Activated CD4-positive, alpha-beta T cell treated with anti-CD3 and anti-CD28 coated beads, Interleukin-2, amount 10 ng/mL, durations not matched to agents 7 days and 5 days (primary cell): Measurements from ENCODE around the gene CUX1. TPM values are rescaled to one million over a fixed set of nuclear protein-coding genes. Genes with fewer than 3 reads are reported as not detected.

ENCODE experiments used
- CTCF ChIA-PET: fragments of 350-600 bp; sonication (Branson Sonifier 250); formaldehyde crosslinking; loops from one replicate; lab custom pipeline; 2021; ENCODE audit warnings: antibody characterized with exemption; lab: Charles Lee
- POLR2A ChIA-PET: fragments of 350-600 bp; sonication (Branson Sonifier 250); formaldehyde crosslinking; loops from one replicate; lab custom pipeline; 2021; ENCODE audit warnings: antibody characterized with exemption; lab: Charles Lee
- DNase-seq: peaks from one replicate; pipeline ENCODE4 v3.0.0-alpha.2; 2020
- H3K27ac Mint-ChIP-seq: one replicate; pipeline ENCODE4 v1.8.0; 2021; ENCODE audit warnings: mild to moderate bottlenecking, moderate library complexity, mixed read lengths
- H3K27me3 Mint-ChIP-seq: one replicate; pipeline ENCODE4 v1.8.0; 2021; ENCODE audit warnings: mixed read lengths
- H3K36me3 Mint-ChIP-seq: one replicate; pipeline ENCODE4 v1.8.0; 2021; ENCODE audit warnings: low read depth, mixed read lengths
- H3K4me1 Mint-ChIP-seq: one replicate; pipeline ENCODE4 v1.8.0; 2021; ENCODE audit warnings: mixed read lengths
- H3K4me3 Mint-ChIP-seq: one replicate; pipeline ENCODE4 v1.8.0; 2021; ENCODE audit warnings: mild to moderate bottlenecking, moderate library complexity, mixed read lengths
- H3K9me3 Mint-ChIP-seq: one replicate; pipeline ENCODE4 v1.8.0; 2021; ENCODE audit warnings: mixed read lengths
- total RNA-seq, 2 experiments: library from RNA; stranded (reverse); gene quantifications; one replicate each; pipeline ENCODE4 v1.2.3, GENCODE V29; 2021

The CUX1 gene
- total RNA-seq, 2 experiments from 2014 or later, result 27.8 to 34.7 TPM

- Mint-ChIP-seq H3K27ac (no peak overlapping the region), H3K4me3 (no peak overlapping the region), H3K27me3 (no peaks in the 10 kb centered on the region), H3K9me3 (peaks cover 2% of the 10 kb centered on the region), H3K4me1 (no peaks in the 10 kb centered on the region), H3K36me3 (no peaks in the 10 kb centered on the region)
- DNase-seq, result no peak
- POLR2A ChIA-PET, result no interaction called here
- CTCF ChIA-PET, result no interaction called here
Observed at GRCh38 chr7:101969997-101970585, 152.7 kb downstream of the CUX1 start.

GRCh38 chr7:101970801-101971200, 153.4 kb downstream of the CUX1 start:
- H3K4me1 Mint-ChIP-seq, result no peaks in the 10 kb centered on the region
- POLR2A ChIA-PET, result no interaction called here
- no peaks in the 10 kb centered on the region for H3K27me3 Mint-ChIP-seq
- no peak overlapping the region for H3K27ac Mint-ChIP-seq
- H3K4me3 Mint-ChIP-seq, result no peak overlapping the region
- no peak for DNase-seq
- no peaks in the 10 kb centered on the region for H3K36me3 Mint-ChIP-seq
- peaks cover 2% of the 10 kb centered on the region for H3K9me3 Mint-ChIP-seq
- CTCF ChIA-PET, result no interaction called here

GRCh38 chr7:101971457-101971856, 154.0 kb downstream of the CUX1 start:
- no peak overlapping the region for H3K4me3 Mint-ChIP-seq
- H3K36me3 Mint-ChIP-seq, result no peaks in the 10 kb centered on the region
- DNase-seq, result no peak
- H3K27me3 Mint-ChIP-seq, result no peaks in the 10 kb centered on the region
- no peak overlapping the region for H3K27ac Mint-ChIP-seq
- H3K9me3 Mint-ChIP-seq, result peaks cover 2% of the 10 kb centered on the region
- H3K4me1 Mint-ChIP-seq, result no peaks in the 10 kb centered on the region
- ChIA-PET CTCF (no interaction called here), POLR2A (no interaction called here)

- Mint-ChIP-seq H3K27me3 (no peaks in the 10 kb centered on the region), H3K4me1 (no peaks in the 10 kb centered on the region), H3K4me3 (no peak overlapping the region), H3K27ac (no peak overlapping the region), H3K36me3 (no peaks in the 10 kb centered on the region), H3K9me3 (peaks cover 2% of the 10 kb centered on the region)
- POLR2A ChIA-PET, result no interaction called here
- CTCF ChIA-PET, result no interaction called here
- DNase-seq, result no peak
Observed at GRCh38 chr7:101972627-101973026, 155.2 kb downstream of the CUX1 start.

- Mint-ChIP-seq H3K27ac (no peak overlapping the region), H3K27me3 (no peaks in the 10 kb centered on the region), H3K4me1 (no peaks in the 10 kb centered on the region), H3K36me3 (no peaks in the 10 kb centered on the region), H3K4me3 (no peak overlapping the region), H3K9me3 (peaks cover 2% of the 10 kb centered on the region)
- POLR2A ChIA-PET, result no interaction called here
- no peak for DNase-seq
- CTCF ChIA-PET, result no interaction called here
Observed at GRCh38 chr7:101973130-101973529, 155.7 kb downstream of the CUX1 start.

- no peak for DNase-seq
- Mint-ChIP-seq H3K4me3 (no peak overlapping the region), H3K4me1 (no peaks in the 10 kb centered on the region), H3K9me3 (peaks cover 2% of the 10 kb centered on the region), H3K27ac (no peak overlapping the region), H3K27me3 (no peaks in the 10 kb centered on the region), H3K36me3 (no peaks in the 10 kb centered on the region)
- CTCF ChIA-PET, result no interaction called here
- POLR2A ChIA-PET, result no interaction called here
Observed at GRCh38 chr7:101974393-101974792, 157.0 kb downstream of the CUX1 start.

GRCh38 chr7:101975046-101975445, 157.6 kb downstream of the CUX1 start:
- Mint-ChIP-seq H3K4me3 (no peak overlapping the region), H3K27me3 (no peaks in the 10 kb centered on the region), H3K9me3 (peaks cover 2% of the 10 kb centered on the region), H3K36me3 (no peaks in the 10 kb centered on the region), H3K4me1 (no peaks in the 10 kb centered on the region), H3K27ac (no peak overlapping the region)
- ChIA-PET POLR2A (no interaction called here), CTCF (no interaction called here)
- no peak for DNase-seq

GRCh38 chr7:101976411-101976810, 159.0 kb downstream of the CUX1 start:
- no peak overlapping the region for H3K4me3 Mint-ChIP-seq
- no peaks in the 10 kb centered on the region for H3K4me1 Mint-ChIP-seq
- ChIA-PET POLR2A (no interaction called here), CTCF (interaction anchor here (0.7 to 1.2 kb wide), 2 partner anchors 9 to 10 kb away, joined by 3 read pairs; no protein-coding TSS in a partner anchor)
- no peaks in the 10 kb centered on the region for H3K27me3 Mint-ChIP-seq
- H3K27ac Mint-ChIP-seq, result no peak overlapping the region
- no peaks in the 10 kb centered on the region for H3K9me3 Mint-ChIP-seq
- no peaks in the 10 kb centered on the region for H3K36me3 Mint-ChIP-seq
- DNase-seq, result no peak

GRCh38 chr7:101977249-101977648, 159.8 kb downstream of the CUX1 start:
- Mint-ChIP-seq H3K4me1 (no peaks in the 10 kb centered on the region), H3K9me3 (no peaks in the 10 kb centered on the region), H3K27me3 (no peaks in the 10 kb centered on the region), H3K27ac (no peak overlapping the region), H3K36me3 (no peaks in the 10 kb centered on the region), H3K4me3 (no peak overlapping the region)
- POLR2A ChIA-PET, result no interaction called here
- no peak for DNase-seq
- CTCF ChIA-PET, result interaction anchor here (1.2 kb wide), 1 partner anchor 9 kb away, joined by 3 read pairs; no protein-coding TSS in a partner anchor

- ChIA-PET CTCF (no interaction called here), POLR2A (no interaction called here)
- Mint-ChIP-seq H3K4me3 (no peak overlapping the region), H3K27me3 (no peaks in the 10 kb centered on the region), H3K36me3 (no peaks in the 10 kb centered on the region), H3K27ac (peak overlapping the region; percentile 37), H3K4me1 (no peaks in the 10 kb centered on the region), H3K9me3 (peaks cover 2% of the 10 kb centered on the region)
- no peak for DNase-seq
Observed at GRCh38 chr7:101978683-101979082, 161.3 kb downstream of the CUX1 start.

- no peak overlapping the region for H3K4me3 Mint-ChIP-seq
- CTCF ChIA-PET, result no interaction called here
- no peaks in the 10 kb centered on the region for H3K4me1 Mint-ChIP-seq
- no peaks in the 10 kb centered on the region for H3K27me3 Mint-ChIP-seq
- H3K36me3 Mint-ChIP-seq, result no peaks in the 10 kb centered on the region
- H3K27ac Mint-ChIP-seq, result no peak overlapping the region
- POLR2A ChIA-PET, result no interaction called here
- DNase-seq, result no peak
- H3K9me3 Mint-ChIP-seq, result peaks cover 2% of the 10 kb centered on the region
Observed at GRCh38 chr7:101983147-101983811, 165.9 kb downstream of the CUX1 start.

- Mint-ChIP-seq H3K27ac (no peak overlapping the region), H3K4me1 (no peaks in the 10 kb centered on the region), H3K4me3 (no peak overlapping the region), H3K9me3 (peaks cover 2% of the 10 kb centered on the region), H3K27me3 (no peaks in the 10 kb centered on the region), H3K36me3 (no peaks in the 10 kb centered on the region)
- POLR2A ChIA-PET, result no interaction called here
- no peak for DNase-seq
- CTCF ChIA-PET, result no interaction called here
Observed at GRCh38 chr7:101984133-101984879, 166.9 kb downstream of the CUX1 start.
